Astrocyte of the hippocampus (primary cell): ENCODE results near the gene SAMM50.

Experiments used
- DNase-seq: peaks from one replicate; pipeline ENCODE4 v3.0.0; 2011; ENCODE audit warnings: low read depth, low spot score

SAMM50 gene

DNA sequence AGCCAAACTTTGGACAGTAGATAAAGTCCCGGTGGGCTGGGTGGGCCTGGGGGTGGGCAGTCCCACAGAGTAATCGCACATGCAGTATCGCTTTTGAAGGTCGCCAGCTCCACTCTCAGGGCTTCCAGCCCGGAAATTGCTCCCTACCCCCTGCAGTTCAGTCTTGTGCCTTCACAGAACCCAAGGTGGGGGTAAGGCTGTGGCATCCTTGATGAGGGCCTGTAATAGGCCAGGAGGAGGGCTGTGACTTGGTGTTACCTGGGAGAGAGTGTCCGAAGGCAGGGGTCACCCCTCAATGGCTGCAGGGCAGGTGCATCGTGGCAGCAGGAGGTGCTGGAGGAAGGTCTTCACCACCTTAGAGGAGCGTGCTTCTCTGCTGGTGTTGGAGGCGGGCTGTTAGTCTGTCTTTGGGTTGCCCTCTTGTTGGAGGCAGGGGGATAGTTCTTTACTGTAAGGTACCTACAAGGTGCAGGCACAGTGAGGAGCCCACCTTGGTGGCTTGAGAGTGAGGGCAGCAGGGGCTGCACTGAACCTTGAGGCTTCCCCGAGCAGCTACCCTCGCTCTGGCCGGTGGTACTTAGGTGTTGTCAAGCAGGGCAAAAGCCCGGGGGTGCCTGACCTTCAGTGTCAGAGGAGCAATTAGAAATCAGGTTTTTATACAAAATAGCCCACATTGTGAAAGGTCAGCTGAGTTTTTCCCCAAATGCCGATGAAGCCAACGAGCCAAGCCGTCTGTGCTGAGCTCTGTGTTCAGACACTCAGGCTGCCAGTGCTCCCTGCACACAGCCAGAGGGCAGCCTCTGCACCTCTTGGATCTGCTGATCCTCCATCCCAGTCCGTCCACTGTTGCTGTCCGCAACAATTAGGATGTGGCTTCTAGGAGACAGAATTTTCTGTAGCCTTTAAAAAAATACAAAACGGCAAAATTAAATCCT lies 21.9 kb downstream of the SAMM50 start:
- DNase-seq, result no peak

DNA sequence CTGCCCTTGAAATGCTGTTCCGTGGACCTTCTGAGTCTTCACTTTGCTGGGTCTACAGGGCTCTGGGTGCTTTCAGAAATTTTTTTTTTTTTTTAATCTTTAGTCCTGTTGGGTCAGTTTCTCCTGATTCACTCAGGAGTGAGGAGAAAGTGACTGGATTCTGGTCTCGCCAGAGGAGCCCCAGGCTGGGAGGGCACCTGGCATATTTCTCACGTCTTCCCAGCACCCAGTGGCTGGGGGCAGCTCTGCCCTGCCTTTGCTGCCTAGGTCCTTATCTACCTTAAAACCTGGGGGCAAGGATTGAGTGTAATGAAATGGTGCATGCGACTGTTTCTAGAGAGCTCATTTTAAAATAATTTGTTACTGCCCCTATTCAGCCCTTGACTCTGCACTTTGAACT lies 23.3 kb downstream of the SAMM50 start:
- DNase-seq, result no peak

DNA sequence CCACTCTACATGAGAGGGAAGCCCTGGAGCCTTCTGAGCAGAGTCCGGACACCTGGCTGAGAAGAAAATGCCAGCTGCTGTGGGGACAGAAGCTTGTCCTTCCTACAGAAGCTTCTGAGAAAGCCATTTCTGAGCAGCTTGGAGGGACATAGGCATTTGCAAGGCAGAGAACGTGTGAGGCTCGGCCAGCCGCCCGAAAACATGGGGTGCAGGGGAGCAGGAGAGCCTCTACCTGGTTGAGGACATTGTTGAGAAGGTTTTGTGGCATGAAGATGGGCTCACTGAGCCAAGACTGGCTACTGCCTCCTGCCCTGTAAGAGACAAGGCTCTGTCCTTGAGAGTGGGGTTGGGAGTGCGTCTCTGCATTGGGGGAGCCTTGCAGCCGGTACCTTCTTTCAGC lies 25.3 kb downstream of the SAMM50 start:
- DNase-seq, result no peak

DNA sequence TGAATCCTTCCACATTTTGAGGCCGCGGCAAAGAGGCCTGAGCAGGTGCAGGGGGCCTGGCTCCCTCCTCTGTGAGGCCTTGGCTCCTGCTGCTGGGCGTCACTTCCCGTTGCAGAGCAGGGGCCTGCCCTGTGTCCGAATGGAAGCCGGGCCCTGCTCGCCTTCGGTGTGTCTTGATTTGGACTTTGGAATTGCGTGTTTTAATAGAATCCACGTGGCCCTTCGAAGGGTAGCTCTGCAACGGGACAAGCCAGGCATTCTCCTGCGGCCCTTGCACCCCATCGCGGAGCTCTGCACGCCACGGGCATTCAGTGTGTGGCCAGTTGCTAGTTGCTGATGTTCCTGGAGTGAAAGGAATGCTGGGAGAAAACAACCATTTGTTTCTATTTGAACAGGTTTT lies 25.8 kb downstream of the SAMM50 start:
- DNase-seq, result no peak

DNA sequence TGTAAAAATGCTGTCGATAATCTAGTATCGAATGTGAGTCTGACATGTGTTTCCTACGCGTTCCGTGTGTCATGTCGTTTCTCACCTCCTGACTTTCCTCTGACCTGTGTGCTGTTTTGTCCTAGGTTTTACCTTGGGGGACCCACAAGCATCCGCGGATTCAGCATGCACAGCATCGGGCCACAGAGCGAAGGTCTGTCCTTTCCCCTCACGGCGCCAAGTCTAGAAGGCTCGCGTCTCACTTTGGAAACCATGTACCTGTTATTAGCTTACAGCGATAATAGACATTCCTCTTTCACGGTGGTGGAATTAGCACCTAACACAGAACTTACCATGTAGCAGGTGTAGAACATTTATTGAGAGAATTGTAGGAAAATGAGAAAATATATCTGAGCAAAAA lies 28.6 kb downstream of the SAMM50 start:
- DNase-seq, result no peak

DNA sequence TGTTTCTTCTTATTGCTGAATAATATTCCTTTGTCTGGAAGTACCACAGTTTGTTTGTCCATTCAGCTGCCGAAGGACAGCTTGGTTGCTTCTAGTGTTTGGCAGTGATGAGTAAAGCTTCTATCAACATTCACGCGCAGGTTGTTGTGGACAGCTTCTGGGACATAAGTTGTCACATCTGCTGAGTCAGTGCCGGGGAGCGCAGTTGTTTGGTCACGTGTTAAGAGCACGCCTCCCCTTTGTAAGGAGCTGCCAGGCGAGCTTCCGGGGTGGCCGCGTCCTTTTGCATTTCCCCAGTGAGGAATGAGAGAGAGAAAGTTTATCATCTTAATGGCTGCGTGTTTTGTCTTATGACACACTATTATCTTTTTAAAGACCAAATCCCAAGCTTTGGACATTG lies 30.3 kb downstream of the SAMM50 start:
- no peak for DNase-seq

DNA sequence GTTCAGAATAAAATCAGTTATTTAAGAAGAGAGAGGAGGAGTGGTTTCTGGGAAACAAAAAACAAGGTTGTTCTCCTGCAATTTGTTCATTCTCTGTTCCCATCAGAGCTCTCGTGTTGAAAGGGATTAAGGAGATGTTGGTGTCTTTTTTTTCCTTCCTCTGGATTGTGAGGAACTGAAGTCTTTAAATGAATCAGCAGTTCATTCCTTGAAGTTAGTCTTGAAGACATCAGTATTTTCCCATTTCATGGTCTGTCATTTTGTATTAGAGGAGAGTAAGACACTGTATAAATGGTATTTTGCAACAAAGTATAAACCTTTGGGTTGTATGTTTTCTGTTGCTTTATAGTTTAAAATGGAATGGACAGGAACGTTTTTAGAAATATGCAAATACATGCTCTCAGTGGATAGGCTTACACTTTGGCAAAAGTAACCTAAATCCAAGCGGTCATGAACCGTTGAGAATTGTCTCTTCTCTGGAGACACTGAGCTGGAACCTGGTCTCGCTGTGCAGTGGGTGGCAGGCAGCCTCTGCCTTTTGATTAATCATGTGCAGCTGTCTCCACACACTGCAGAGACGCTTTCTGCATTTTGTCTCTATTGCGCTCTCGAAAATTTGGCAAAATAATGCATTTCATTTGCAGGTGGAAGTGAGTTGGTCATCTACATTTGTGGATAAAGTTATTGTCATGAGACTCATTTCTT lies 33.0 kb downstream of the SAMM50 start:
- no peak for DNase-seq

DNA sequence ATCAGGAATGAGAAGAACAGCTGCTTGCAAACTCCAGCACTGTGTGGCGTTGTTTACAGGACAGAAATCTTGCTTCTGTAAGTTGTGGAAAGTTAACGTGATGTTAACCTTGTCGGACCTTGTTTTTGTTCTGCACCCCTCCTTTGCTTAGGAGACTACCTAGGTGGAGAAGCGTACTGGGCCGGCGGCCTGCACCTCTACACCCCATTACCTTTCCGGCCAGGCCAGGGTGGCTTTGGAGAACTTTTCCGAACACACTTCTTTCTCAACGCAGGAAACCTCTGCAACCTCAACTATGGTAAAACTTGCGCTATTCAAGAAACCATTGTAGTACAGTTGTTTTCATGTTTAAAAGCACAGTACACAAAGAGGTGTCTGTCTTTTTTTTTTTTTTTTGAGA lies 33.7 kb downstream of the SAMM50 start:
- no peak for DNase-seq

DNA sequence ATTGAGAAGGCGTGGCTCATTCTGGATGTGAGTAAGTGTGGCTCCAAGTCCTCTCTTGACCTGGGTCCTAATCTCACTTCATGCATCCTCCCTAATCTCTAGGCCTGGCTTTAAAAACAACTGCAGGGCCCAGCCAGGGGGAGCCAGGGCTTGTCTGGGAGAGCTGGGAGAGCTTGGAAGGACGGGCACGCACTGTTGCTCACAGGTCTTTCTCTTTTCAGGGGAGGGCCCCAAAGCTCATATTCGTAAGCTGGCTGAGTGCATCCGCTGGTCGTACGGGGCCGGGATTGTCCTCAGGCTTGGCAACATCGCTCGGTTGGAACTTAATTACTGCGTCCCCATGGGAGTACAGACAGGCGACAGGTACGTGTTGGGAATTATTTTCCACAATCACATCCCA lies 34.8 kb downstream of the SAMM50 start:
- no peak for DNase-seq

DNA sequence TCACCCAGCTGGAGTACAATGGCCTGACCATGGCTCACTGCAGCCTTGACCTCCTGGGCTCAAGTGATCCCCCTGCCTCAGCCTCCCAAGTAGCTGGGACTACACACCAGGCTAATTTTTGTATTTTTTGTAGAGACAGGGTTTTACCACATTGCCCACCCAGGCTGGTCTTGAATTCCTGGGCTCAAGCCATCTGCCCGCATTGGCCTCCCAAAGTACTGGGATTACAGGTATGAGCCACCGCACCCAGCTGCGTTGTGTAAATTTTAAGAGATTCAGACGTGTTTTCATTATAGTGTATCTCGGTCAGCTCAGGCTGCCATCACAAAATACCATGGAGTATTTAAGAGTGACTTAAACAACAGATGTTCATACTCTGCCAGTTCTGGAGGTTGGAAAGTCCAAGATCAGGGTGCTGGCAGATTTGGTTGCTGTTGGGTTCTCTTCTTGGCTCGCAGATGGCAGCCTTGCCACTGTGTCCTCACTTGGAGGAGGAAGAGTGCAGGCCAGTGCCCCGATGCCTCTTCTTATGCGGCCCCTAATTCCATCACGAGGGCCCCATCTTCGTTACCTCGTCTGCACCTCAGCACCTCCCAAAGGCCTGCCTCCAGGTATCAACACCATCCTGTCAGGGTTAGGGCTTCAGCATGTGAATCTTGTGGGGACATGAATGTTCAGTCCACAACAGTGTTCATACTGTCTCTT lies 36.2 kb downstream of the SAMM50 start:
- no peak for DNase-seq

DNA sequence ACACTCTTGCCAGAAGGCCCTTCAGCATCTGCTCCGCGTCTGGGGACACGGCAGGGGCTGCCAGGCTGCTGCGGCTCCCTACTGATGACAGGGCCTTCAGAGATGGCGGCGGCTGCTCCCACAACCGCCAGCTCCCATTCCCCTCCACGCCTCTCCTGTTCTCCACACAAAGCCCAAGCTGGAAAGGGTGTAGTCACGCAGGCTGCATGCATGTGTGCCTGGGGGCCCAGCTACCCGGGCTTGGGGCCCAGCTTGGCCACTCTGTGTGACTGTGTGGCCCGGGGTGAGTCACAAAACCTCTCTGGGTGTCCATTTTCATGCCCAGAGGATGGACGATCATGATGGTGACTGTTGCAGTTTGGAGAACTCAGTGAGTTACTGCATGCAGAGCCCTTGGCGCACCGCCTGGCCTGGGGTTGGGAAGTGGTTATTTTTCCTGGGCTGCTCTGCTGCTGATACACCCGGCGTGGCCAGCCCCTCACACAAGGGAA lies 37.1 kb downstream of the SAMM50 start:
- DNase-seq, result peak; percentile 58

DNA sequence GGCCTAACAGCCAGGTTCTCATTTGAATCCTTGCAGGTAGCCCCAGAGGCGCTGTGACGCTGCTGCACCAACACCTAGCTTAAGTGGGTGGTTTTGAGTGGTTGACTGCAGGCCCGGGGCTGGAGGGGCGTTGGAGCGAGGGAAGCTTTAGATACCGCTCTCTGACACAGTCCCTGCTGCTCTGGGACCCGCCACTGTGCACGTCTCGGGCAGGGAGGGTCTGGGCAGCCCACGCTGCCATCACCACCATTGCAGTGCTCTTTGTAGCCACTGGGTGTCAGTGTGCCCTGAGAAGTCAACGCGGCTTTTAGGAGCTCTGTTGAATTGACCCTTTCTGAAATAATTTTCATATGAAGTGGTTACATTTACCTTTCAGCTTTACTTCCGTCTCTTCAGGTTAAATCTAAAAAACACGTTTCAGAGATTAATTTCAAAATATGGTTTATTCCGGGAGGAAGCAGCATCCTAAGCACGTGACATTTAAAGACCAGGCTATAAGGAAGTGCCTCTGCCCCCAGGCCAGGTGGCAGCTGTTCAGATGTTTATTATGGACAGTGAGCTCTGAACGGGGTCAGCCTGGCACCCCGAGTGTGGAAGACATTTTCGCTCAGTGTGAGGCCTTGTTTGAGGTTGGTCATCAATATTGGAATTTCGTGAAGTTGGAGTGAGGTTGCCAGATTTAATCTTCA lies 38.0 kb downstream of the SAMM50 start:
- peak; percentile 78 for DNase-seq

DNA sequence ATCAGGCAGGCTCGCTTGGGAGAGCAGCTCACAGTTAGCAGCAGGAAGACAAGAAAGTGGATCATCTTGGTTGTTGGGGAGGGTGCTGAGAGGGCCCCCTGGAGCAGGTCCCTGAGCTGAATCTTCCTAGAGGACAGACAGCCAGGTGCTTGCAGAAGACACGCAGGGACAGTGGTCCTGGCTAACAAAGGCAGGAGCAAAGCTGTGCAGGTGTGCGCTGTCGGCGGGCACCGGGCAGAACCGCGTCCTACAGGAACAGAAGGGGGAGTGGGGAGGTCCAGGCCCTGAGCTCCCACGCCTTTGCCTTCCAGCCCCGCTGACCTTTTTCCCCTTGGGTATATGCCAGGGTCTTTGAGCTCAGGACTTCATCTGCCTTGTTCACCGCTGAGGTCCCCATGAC lies 38.8 kb downstream of the SAMM50 start:
- DNase-seq, result no peak

DNA sequence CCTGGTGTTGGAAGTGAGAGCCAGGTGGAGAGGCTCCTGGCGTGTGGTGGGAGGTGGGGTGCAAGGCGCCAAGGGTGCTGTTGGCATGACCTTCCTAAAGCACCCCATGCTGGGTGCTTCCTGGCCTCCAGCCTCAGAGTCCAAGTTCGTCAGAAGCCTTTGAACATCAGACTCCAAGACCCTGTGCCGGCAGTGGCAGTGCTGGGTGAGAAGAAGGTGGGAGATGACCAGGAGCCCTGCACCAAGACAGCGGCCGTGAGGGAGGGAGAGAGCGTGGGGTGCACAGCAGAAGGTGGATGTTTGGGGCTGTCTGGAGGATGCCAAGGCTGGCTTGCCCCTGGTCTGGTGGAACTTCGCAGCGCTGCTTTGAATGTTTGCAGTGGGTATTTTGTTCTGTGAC lies 39.2 kb downstream of the SAMM50 start:
- DNase-seq, result no peak

DNA sequence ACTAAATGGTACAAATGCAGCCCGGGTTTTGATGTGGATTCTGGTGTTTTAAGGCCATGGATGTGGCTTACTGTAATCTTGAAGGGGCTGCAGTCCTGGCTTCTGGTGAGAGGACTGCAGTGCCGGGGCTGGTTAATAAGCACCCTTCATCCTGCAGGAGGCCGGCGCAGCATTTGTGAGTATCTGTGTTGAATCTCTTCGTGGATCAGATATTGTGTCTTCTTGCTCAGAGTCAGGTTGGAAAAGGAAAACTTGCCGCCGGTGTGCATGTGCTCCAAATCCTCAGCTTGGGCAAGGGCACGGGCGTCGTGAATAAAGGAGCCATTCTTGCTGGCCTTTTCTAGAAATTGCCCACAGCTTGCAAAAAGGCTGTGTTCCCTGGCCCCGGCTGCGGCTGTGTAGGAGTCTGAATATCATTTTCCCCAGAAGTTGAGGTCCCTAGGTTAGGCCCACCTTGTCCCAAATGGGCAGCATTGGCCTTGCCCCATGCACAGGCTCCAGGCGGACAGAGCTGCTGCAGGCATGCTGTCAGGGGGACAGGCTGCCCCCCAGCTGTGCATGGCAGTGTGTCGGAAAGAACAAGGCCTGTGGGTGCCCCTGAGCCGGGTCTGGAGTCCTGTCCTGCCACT lies 39.9 kb downstream of the SAMM50 start:
- no peak for DNase-seq

DNA sequence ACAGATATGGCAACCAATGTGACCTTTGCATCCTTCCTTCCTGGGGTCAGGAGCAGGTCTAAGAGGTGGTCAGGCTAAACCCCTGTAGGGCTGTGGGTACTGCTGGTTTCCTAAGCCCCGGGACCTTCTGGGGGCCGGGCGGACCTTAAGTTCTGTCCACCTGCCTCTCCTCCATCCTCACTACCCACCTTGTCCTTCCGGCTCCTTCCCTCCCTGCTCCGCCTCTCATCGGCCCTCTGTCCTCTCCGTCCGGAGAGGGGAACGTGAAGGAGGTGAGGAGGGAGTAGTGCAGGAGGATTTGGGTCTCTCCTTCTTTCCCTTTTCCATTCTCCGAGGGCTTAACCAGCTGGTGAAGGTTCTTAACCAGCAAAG lies 40.5 kb downstream of the SAMM50 start:
- no peak for DNase-seq

DNA sequence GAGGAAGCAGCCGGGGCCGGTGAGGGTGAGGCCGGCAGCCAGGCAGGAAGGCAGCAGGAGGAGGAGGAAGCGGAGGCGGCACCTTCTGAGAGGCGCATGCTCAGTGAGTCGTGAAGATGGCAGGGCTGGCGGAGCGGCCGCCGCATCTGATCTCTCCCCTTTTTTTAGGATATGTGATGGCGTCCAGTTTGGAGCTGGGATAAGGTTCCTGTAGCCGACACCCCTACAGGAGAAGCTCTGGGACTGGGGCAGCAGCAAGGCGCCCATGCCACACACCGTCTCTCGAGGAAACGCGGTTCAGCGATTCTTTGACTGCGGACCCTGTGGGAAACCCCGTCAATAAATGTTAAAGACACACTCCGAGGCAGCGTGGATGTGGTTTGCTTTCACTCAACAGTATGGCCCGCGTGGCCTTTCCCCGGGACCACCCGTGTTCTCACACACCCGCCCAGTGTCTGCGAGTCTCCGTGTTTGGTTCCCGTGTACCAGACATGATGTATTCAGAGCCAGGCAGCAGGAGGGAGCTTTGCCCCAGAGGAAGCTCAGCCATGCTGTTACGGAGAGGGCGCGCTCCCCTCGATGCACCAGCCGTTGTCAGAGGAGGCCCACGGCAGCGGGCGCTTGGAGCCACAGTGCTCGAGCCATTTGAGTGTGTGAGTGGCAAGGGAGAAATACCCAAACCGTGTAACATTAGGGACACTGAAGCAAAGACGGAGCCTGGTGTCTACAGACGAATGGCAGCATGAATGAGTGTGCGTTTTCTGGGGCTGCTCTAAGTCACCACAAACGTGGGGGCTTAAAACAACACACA lies 41.1 kb downstream of the SAMM50 start:
- DNase-seq, result no peak

DNA sequence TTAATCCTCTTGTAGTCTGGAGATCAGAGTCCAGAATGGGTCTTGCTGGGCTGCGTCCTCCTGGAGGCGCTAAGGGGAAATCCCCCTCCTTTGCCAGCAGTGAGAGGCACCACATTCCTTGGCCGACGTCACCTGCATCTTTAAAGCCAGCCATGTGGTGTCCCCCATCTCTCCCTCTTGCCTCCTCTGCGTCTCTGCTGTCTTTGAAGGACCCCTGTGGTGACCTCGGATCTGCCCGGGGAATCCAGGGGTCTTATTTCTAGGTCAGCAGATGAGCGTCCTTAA lies 41.7 kb downstream of the SAMM50 start:
- no peak for DNase-seq

DNA sequence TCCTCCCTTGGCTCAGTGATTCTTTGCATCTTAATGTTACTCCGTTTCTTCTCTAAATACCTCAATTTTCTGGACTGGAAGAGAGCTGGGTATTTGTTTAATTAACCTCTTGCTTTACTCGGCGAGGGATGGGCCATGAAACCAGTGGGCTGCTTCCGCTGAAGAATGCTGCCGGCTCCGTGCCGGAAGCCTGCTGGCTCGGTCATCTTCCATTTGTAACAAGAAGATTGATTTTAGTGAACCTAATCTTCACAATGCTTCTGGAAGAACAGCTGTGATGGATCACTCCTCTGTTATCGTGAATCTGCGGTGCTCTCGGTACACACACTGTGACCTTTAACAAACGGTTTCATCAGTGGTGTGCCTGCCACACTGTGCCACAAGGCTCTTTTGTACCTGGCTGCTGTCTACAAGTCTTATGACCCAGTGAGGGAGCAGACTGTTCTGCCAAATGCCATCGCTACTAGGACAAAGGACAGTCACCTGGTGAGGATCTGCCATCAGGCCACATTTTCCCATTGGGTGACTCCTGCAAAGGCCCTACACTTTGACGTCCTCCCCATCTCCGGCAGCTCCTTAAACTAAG lies 43.5 kb downstream of the SAMM50 start:
- DNase-seq, result no peak

DNA sequence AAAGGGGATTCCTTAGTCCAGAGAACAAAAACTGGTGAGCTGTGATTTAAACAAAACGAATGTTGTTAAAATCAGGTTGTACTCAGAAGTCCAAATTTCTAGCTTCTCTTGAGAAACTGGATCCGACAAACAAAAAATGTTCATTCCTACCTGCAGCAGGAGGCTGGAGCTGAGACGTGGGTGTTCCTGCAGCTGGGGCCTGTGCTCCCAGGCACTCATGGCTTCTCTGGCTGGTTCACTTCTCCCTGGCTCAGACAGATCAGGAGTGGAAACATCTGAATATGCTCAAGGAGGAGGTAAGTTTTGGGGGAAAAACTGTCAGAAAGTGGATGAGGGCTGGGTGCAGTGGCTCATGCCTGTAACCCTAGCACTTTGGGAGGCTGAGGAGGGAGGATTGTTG lies 44.1 kb downstream of the SAMM50 start:
- no peak for DNase-seq
